ENCODE results near the gene TAS1R3.
"Not testable (repeated sequence)": the region's sequence is repeated elsewhere in the genome, so short reads cannot be mapped to it uniquely, and the experiment has no call there.

TAS1R3 gene

DNA sequence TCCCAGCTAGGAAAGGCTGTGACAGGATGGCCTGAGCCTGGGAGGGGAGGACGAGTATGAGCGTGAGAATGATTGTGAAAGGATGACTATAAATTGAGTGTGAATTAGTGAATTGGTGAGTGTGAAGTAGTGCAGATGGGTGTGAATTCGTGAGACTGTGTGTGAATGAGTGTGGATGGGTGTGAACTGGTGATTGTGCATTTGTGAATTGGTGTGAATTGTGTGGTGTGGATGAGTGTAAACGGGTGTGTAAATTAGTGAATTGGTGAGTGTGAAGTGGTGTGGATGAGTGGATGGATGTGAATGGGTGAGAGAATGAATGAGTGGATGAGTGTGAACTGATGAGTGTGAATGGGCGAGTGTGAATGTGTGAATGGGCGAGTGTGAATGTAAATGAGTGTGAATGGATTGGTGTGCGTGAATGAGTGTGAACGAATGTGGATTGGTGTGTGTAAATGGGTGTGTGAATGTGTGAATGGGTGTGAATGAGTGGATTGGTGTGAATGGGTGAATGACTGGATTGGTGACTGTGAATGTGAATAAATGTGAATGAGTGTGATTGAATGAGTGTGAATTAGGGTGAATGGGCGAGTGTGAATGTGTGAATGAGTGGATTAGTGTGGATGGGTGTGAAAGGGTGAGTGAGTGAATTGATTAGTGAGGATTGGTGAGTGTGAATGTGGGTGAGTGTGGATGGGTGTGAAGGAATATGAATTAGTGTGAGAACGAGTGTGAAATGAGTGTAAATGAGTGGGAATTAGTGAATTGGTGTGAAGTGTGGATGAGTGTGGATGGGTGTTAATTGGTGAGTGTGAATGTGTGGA, 35.0 kb downstream of the TAS1R3 start:
- no peaks in the 10 kb centered on the region for H3K9me3 Mint-ChIP-seq
- TF ChIP-seq, protein P1, sequence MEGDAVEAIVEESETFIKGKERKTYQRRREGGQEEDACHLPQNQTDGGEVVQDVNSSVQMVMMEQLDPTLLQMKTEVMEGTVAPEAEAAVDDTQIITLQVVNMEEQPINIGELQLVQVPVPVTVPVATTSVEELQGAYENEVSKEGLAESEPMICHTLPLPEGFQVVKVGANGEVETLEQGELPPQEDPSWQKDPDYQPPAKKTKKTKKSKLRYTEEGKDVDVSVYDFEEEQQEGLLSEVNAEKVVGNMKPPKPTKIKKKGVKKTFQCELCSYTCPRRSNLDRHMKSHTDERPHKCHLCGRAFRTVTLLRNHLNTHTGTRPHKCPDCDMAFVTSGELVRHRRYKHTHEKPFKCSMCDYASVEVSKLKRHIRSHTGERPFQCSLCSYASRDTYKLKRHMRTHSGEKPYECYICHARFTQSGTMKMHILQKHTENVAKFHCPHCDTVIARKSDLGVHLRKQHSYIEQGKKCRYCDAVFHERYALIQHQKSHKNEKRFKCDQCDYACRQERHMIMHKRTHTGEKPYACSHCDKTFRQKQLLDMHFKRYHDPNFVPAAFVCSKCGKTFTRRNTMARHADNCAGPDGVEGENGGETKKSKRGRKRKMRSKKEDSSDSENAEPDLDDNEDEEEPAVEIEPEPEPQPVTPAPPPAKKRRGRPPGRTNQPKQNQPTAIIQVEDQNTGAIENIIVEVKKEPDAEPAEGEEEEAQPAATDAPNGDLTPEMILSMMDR (IDR thresholded peaks at IDR 0.05; ENCODE audit: unreplicated experiment in 3 of 3) = no peak
- H3K4me3 Mint-ChIP-seq = no peak overlapping the region
- peaks cover 4% of the 10 kb centered on the region for H3K27me3 Mint-ChIP-seq (ENCODE audit: low read depth)
- no peaks in the 10 kb centered on the region for H3K36me3 Mint-ChIP-seq (ENCODE audit: low read depth)
- no peak overlapping the region for H3K27ac Mint-ChIP-seq
- peaks cover 9% of the 10 kb centered on the region for H3K4me1 Mint-ChIP-seq

GRCh38 chr1:1366699-1367066, 35.6 kb downstream of the TAS1R3 start:
- Mint-ChIP-seq H3K4me1 (peaks cover 7% of the 10 kb centered on the region), H3K4me3 (no peak overlapping the region), H3K36me3 (ENCODE audit: low read depth) (no peaks in the 10 kb centered on the region), H3K27ac (no peak overlapping the region), H3K9me3 (no peaks in the 10 kb centered on the region), H3K27me3 (ENCODE audit: low read depth) (peaks cover 4% of the 10 kb centered on the region)
- TF ChIP-seq, protein P1 (IDR thresholded peaks at IDR 0.05; ENCODE audit: unreplicated experiment in 3 of 3) = no peak

DNA sequence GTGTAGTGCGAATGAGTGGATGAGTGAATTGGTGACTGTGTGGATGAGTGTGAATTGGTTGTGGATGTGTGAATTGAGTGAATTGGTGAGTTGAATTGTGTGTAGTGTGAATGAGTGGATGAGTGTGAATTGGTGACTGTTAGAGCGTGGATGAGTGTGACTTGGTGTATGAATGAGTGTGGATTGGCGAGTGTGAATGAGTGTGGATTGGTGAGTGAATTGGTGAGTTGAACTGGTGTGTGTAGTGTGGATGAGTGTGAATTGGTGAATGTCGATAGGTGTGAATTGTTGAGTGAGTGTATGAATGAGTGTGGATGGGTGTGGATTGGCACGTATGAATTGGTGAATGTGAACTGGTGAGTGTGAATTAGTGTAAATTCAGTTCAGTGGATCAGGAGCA, 36.2 kb downstream of the TAS1R3 start:
- Mint-ChIP-seq H3K9me3 (no peaks in the 10 kb centered on the region), H3K36me3 (ENCODE audit: low read depth) (no peaks in the 10 kb centered on the region), H3K4me1 (peaks cover under 1% of the 10 kb centered on the region), H3K27ac (no peak overlapping the region), H3K27me3 (ENCODE audit: low read depth) (peaks cover 4% of the 10 kb centered on the region), H3K4me3 (no peak overlapping the region)
- TF ChIP-seq, protein P1 (IDR thresholded peaks at IDR 0.05; ENCODE audit: unreplicated experiment in 3 of 3) = no peak

DNA sequence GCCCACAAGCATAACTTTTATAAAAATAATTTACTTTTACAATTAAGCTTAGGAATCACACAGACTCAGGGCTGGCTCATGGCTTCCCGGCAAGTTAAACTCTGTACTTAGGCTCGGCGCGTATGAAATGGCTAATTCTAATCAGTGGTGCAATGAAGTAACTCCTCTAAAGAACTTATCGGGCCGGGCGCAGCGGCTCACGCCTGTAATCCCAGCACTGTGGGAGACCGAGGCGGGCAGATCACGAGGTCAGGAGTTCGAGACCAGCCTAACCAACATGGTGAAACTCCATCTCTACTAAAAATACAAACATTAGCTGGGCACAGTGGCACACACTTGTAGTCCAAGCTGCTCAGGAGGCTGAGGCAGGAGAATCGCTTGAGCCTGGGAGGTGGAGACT, 39.0 kb downstream of the TAS1R3 start:
- not testable (repeated sequence) for H3K36me3 Mint-ChIP-seq (ENCODE audit: low read depth); H3K9me3 Mint-ChIP-seq; H3K4me1 Mint-ChIP-seq; H3K27me3 Mint-ChIP-seq (ENCODE audit: low read depth); H3K27ac Mint-ChIP-seq
- H3K4me3 Mint-ChIP-seq = peak overlapping the region; percentile 24 to 56 (median 28)

GRCh38 chr1:1370771-1371300, 39.8 kb downstream of the TAS1R3 start:
- TF ChIP-seq, protein P1 (IDR thresholded peaks at IDR 0.05; ENCODE audit: unreplicated experiment in 3 of 3) = no peak
- H3K36me3 Mint-ChIP-seq (ENCODE audit: low read depth) = no peaks in the 10 kb centered on the region
- peaks cover 6% of the 10 kb centered on the region for H3K4me1 Mint-ChIP-seq
- peaks cover 4% of the 10 kb centered on the region for H3K27me3 Mint-ChIP-seq (ENCODE audit: low read depth)
- H3K27ac Mint-ChIP-seq = no peak overlapping the region
- no peak overlapping the region for H3K4me3 Mint-ChIP-seq
- no peaks in the 10 kb centered on the region for H3K9me3 Mint-ChIP-seq

DNA sequence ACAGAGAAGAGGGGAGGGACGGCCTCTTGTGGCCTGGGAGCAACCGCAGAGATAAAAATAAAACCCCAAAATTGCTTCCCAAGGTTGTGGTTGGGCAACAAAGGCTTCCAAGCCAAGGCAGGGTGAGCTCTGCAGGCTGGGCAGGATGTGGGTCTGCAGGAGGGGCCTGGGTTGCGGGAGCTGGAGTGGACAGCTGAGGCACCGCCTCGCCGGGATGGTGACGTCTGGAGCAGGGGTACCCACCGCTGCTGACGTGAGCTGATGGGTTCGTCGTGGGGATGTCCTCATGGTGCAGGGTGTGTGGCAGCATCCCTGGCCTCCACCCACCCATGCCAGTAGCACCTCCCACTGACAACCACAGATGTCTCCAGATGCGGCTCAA, 40.3 kb downstream of the TAS1R3 start:
- Mint-ChIP-seq H3K27me3 (ENCODE audit: low read depth) (peaks cover 4% of the 10 kb centered on the region), H3K4me3 (no peak overlapping the region), H3K36me3 (ENCODE audit: low read depth) (no peaks in the 10 kb centered on the region), H3K27ac (no peak overlapping the region), H3K4me1 (peaks cover 6% of the 10 kb centered on the region), H3K9me3 (no peaks in the 10 kb centered on the region)
- TF ChIP-seq, protein P1 (IDR thresholded peaks at IDR 0.05; ENCODE audit: unreplicated experiment in 3 of 3) = no peak
